SJCRH30 (cell line): ENCODE data around the gene VSTM2L. TPM values are rescaled to one million over a fixed set of nuclear protein-coding genes. Genes with fewer than 3 reads are reported as not detected.

Experiments used
- DNase-seq, 2 experiments: peaks; one replicate each; pipeline ENCODE4 v3.0.0-alpha.2; 2015 to 2020
- H3K27ac ChIP-seq: fragments of 250-450 bp; sonication (Bioruptor Pico); 2 replicates; pipeline ENCODE4 v1.5.1; 2020; ENCODE audit warnings: mild to moderate bottlenecking, moderate library complexity
- H3K27me3 ChIP-seq: fragments of 250-450 bp; sonication (Bioruptor Pico); 2 replicates; pipeline ENCODE4 v1.5.1; 2020; ENCODE audit warnings: mild to moderate bottlenecking, moderate library complexity
- H3K36me3 ChIP-seq: fragments of 250-450 bp; sonication (Bioruptor Pico); 2 replicates; pipeline ENCODE4 v1.5.1; 2020; ENCODE audit warnings: mild to moderate bottlenecking, moderate library complexity
- H3K4me1 ChIP-seq: fragments of 250-450 bp; sonication (Bioruptor Pico); 2 replicates; pipeline ENCODE4 v1.5.1; 2020; ENCODE audit warnings: mild to moderate bottlenecking, moderate library complexity
- H3K4me3 ChIP-seq: fragments of 250-450 bp; sonication (Bioruptor Pico); 2 replicates; pipeline ENCODE4 v1.5.1; 2020; ENCODE audit warnings: mild to moderate bottlenecking, moderate library complexity
- H3K9me3 ChIP-seq: fragments of 250-450 bp; sonication (Bioruptor Pico); replicated peaks from 2 replicates; pipeline ENCODE4 v1.5.1; 2020; ENCODE audit warnings: mild to moderate bottlenecking, moderate library complexity
- total RNA-seq: library from RNA; depleted of rRNA; stranded (reverse); fragments of >200 nt; shearing (Covaris generic); gene quantifications from 2 replicates; pipeline ENCODE4 v1.2.3, GENCODE V29; 2014

Gene VSTM2L
- total RNA-seq, 1 experiment from 2014 or later: 0.22 TPM

- no peak overlapping the region for H3K4me3 ChIP-seq
- peaks cover 5% of the 10 kb centered on the region for H3K4me1 ChIP-seq
- no peaks in the 10 kb centered on the region for H3K9me3 ChIP-seq
- no peak overlapping the region for H3K27ac ChIP-seq
- no peaks in the 10 kb centered on the region; the same call in 1 of the 2 replicates for H3K27me3 ChIP-seq
- peaks cover 7% of the 10 kb centered on the region for H3K36me3 ChIP-seq
- no peak for DNase-seq
Observed at GRCh38 chr20:37981568-37981967, 78.6 kb downstream of the VSTM2L start.

GRCh38 chr20:37983286-37983685 lies 80.4 kb downstream of the VSTM2L start:
- Histone ChIP-seq H3K4me3 (no peak overlapping the region), H3K27me3 (no peaks in the 10 kb centered on the region), H3K27ac (no peak overlapping the region), H3K9me3 (no peaks in the 10 kb centered on the region), H3K36me3 (peaks cover 9% of the 10 kb centered on the region), H3K4me1 (peaks cover 21% of the 10 kb centered on the region)
- DNase-seq: no peak

GRCh38 chr20:37984018-37984785 lies 81.3 kb downstream of the VSTM2L start:
- Histone ChIP-seq H3K9me3 (no peaks in the 10 kb centered on the region), H3K27ac (no peak overlapping the region), H3K4me3 (no peak overlapping the region), H3K36me3 (peaks cover 12% of the 10 kb centered on the region), H3K27me3 (no peaks in the 10 kb centered on the region), H3K4me1 (peaks cover 28% of the 10 kb centered on the region)
- DNase-seq: no peak

- no peak overlapping the region for H3K4me3 ChIP-seq
- H3K36me3 ChIP-seq: peaks cover 18% of the 10 kb centered on the region
- H3K27ac ChIP-seq: no peak overlapping the region; the same call in 1 of the 2 replicates
- no peak for DNase-seq
- H3K27me3 ChIP-seq: no peaks in the 10 kb centered on the region
- H3K4me1 ChIP-seq: peaks cover 40% of the 10 kb centered on the region
- no peaks in the 10 kb centered on the region for H3K9me3 ChIP-seq
Observed at GRCh38 chr20:37986044-37986858, 83.3 kb downstream of the VSTM2L start.

GRCh38 chr20:37986873-37987601 lies 84.1 kb downstream of the VSTM2L start:
- peaks cover 47% of the 10 kb centered on the region for H3K4me1 ChIP-seq
- no peak overlapping the region for H3K4me3 ChIP-seq

GRCh38 chr20:37987602-37988290 lies 84.8 kb downstream of the VSTM2L start:
- H3K36me3 ChIP-seq: peaks cover 21% of the 10 kb centered on the region
- peak overlapping the region; percentile 34 for H3K27ac ChIP-seq
- H3K9me3 ChIP-seq: no peaks in the 10 kb centered on the region
- no peaks in the 10 kb centered on the region for H3K27me3 ChIP-seq
- peak in 1 of 2 experiments; percentile 36 for DNase-seq
- no peak overlapping the region for H3K4me3 ChIP-seq
- peaks cover 53% of the 10 kb centered on the region for H3K4me1 ChIP-seq

More at GRCh38 chr20:37986873-37987601, 84.1 kb downstream of the VSTM2L start:
- no peaks in the 10 kb centered on the region for H3K9me3 ChIP-seq
- H3K27ac ChIP-seq: peak overlapping the region; percentile 34
- peaks cover 21% of the 10 kb centered on the region for H3K36me3 ChIP-seq
- DNase-seq: peak; percentile 96 to 99
- H3K27me3 ChIP-seq: no peaks in the 10 kb centered on the region

- H3K36me3 ChIP-seq: peaks cover 21% of the 10 kb centered on the region
- H3K4me1 ChIP-seq: peaks cover 57% of the 10 kb centered on the region
- DNase-seq: no peak
- no peak overlapping the region for H3K4me3 ChIP-seq
- no peaks in the 10 kb centered on the region for H3K27me3 ChIP-seq
- no peaks in the 10 kb centered on the region for H3K9me3 ChIP-seq
- no peak overlapping the region for H3K27ac ChIP-seq
Observed at GRCh38 chr20:37988306-37988954, 85.5 kb downstream of the VSTM2L start.

- H3K4me1 ChIP-seq: peaks cover 60% of the 10 kb centered on the region
- no peaks in the 10 kb centered on the region for H3K27me3 ChIP-seq
- no peak for DNase-seq
- peaks cover 28% of the 10 kb centered on the region for H3K36me3 ChIP-seq
- H3K4me3 ChIP-seq: no peak overlapping the region
- H3K27ac ChIP-seq: no peak overlapping the region
- no peaks in the 10 kb centered on the region for H3K9me3 ChIP-seq
Observed at GRCh38 chr20:37989601-37990295, 86.8 kb downstream of the VSTM2L start.

GRCh38 chr20:37990571-37991151 lies 87.7 kb downstream of the VSTM2L start:
- H3K27me3 ChIP-seq: no peaks in the 10 kb centered on the region
- peak in 1 of 2 experiments; percentile 34 for DNase-seq
- peaks cover 60% of the 10 kb centered on the region for H3K4me1 ChIP-seq
- no peak overlapping the region for H3K4me3 ChIP-seq
- no peak overlapping the region for H3K27ac ChIP-seq
- H3K9me3 ChIP-seq: no peaks in the 10 kb centered on the region
- peaks cover 37% of the 10 kb centered on the region for H3K36me3 ChIP-seq

GRCh38 chr20:37991157-37991866 lies 88.4 kb downstream of the VSTM2L start:
- Histone ChIP-seq H3K9me3 (no peaks in the 10 kb centered on the region), H3K27me3 (no peaks in the 10 kb centered on the region), H3K27ac (no peak overlapping the region), H3K4me1 (peaks cover 58% of the 10 kb centered on the region), H3K4me3 (no peak overlapping the region), H3K36me3 (peaks cover 42% of the 10 kb centered on the region)
- no peak for DNase-seq

GRCh38 chr20:37991908-37992307 lies 89.0 kb downstream of the VSTM2L start:
- no peaks in the 10 kb centered on the region for H3K27me3 ChIP-seq
- H3K4me1 ChIP-seq: peaks cover 52% of the 10 kb centered on the region
- H3K4me3 ChIP-seq: no peak overlapping the region
- no peak overlapping the region for H3K27ac ChIP-seq
- DNase-seq: no peak
- H3K9me3 ChIP-seq: no peaks in the 10 kb centered on the region
- H3K36me3 ChIP-seq: peaks cover 48% of the 10 kb centered on the region

- no peaks in the 10 kb centered on the region for H3K9me3 ChIP-seq
- H3K4me1 ChIP-seq: peaks cover 43% of the 10 kb centered on the region
- peak; percentile 92 to 95 for DNase-seq
- H3K27me3 ChIP-seq: no peaks in the 10 kb centered on the region
- H3K27ac ChIP-seq: no peak overlapping the region
- peaks cover 57% of the 10 kb centered on the region for H3K36me3 ChIP-seq
- H3K4me3 ChIP-seq: no peak overlapping the region
Observed at GRCh38 chr20:37992802-37993409, 90.0 kb downstream of the VSTM2L start.
